ENCODE data around the gene PRR13. TPM values are rescaled to one million over a fixed set of nuclear protein-coding genes. Genes with fewer than 3 reads are reported as not detected.

Gene PRR13
- total and polyA plus RNA-seq, 2 of the 8 experiments (the other 6 are each of a cell fraction or from before 2014, with no cell fraction given), result 82.9 to 185 TPM

DNA sequence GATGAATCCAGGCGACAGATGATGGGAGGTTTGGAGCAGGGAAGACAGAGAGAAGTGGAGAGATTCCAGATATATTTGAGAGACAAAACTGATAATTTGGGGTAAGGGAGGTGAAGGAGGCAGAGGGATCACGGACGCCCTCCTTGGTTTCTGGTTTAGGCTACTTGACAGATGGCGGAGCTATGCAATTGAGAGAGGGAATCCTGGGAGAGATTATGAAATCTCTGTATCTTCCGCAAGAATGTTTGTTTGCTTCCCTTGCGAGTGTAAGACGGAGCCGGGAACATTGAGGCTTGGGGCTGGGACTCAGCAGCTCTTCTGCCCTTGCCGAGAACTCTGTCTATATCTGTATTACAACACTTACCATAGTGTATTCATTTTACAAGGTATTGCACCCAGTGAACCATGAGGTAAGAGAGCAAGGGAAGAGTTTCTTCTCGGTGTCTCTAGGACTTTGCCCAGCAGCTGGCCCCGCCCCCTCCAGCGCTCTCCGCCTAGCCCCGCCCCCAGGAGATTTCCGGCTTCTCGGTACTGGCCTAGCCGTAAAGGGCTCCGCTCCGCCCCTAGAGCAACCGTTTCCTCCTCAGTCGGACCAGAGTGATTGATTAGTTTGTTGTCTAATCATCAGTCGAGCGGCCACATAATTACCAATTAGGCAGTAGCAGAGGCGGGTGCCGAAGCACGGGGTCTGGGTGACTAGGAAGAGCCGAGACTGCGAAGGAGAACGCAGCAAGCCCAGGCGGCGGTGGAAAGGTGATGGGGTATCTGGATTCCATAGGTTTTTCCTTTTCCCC is at the start of gene PRR13 (continued):
- TF ChIP-seq, protein P1, sequence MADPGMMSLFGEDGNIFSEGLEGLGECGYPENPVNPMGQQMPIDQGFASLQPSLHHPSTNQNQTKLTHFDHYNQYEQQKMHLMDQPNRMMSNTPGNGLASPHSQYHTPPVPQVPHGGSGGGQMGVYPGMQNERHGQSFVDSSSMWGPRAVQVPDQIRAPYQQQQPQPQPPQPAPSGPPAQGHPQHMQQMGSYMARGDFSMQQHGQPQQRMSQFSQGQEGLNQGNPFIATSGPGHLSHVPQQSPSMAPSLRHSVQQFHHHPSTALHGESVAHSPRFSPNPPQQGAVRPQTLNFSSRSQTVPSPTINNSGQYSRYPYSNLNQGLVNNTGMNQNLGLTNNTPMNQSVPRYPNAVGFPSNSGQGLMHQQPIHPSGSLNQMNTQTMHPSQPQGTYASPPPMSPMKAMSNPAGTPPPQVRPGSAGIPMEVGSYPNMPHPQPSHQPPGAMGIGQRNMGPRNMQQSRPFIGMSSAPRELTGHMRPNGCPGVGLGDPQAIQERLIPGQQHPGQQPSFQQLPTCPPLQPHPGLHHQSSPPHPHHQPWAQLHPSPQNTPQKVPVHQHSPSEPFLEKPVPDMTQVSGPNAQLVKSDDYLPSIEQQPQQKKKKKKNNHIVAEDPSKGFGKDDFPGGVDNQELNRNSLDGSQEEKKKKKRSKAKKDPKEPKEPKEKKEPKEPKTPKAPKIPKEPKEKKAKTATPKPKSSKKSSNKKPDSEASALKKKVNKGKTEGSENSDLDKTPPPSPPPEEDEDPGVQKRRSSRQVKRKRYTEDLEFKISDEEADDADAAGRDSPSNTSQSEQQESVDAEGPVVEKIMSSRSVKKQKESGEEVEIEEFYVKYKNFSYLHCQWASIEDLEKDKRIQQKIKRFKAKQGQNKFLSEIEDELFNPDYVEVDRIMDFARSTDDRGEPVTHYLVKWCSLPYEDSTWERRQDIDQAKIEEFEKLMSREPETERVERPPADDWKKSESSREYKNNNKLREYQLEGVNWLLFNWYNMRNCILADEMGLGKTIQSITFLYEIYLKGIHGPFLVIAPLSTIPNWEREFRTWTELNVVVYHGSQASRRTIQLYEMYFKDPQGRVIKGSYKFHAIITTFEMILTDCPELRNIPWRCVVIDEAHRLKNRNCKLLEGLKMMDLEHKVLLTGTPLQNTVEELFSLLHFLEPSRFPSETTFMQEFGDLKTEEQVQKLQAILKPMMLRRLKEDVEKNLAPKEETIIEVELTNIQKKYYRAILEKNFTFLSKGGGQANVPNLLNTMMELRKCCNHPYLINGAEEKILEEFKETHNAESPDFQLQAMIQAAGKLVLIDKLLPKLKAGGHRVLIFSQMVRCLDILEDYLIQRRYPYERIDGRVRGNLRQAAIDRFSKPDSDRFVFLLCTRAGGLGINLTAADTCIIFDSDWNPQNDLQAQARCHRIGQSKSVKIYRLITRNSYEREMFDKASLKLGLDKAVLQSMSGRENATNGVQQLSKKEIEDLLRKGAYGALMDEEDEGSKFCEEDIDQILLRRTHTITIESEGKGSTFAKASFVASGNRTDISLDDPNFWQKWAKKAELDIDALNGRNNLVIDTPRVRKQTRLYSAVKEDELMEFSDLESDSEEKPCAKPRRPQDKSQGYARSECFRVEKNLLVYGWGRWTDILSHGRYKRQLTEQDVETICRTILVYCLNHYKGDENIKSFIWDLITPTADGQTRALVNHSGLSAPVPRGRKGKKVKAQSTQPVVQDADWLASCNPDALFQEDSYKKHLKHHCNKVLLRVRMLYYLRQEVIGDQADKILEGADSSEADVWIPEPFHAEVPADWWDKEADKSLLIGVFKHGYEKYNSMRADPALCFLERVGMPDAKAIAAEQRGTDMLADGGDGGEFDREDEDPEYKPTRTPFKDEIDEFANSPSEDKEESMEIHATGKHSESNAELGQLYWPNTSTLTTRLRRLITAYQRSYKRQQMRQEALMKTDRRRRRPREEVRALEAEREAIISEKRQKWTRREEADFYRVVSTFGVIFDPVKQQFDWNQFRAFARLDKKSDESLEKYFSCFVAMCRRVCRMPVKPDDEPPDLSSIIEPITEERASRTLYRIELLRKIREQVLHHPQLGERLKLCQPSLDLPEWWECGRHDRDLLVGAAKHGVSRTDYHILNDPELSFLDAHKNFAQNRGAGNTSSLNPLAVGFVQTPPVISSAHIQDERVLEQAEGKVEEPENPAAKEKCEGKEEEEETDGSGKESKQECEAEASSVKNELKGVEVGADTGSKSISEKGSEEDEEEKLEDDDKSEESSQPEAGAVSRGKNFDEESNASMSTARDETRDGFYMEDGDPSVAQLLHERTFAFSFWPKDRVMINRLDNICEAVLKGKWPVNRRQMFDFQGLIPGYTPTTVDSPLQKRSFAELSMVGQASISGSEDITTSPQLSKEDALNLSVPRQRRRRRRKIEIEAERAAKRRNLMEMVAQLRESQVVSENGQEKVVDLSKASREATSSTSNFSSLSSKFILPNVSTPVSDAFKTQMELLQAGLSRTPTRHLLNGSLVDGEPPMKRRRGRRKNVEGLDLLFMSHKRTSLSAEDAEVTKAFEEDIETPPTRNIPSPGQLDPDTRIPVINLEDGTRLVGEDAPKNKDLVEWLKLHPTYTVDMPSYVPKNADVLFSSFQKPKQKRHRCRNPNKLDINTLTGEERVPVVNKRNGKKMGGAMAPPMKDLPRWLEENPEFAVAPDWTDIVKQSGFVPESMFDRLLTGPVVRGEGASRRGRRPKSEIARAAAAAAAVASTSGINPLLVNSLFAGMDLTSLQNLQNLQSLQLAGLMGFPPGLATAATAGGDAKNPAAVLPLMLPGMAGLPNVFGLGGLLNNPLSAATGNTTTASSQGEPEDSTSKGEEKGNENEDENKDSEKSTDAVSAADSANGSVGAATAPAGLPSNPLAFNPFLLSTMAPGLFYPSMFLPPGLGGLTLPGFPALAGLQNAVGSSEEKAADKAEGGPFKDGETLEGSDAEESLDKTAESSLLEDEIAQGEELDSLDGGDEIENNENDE (IDR thresholded peaks at IDR 0.05; ENCODE audit: insufficient replicate concordance, low read length), result no peak
- TF ChIP-seq, protein P2, sequence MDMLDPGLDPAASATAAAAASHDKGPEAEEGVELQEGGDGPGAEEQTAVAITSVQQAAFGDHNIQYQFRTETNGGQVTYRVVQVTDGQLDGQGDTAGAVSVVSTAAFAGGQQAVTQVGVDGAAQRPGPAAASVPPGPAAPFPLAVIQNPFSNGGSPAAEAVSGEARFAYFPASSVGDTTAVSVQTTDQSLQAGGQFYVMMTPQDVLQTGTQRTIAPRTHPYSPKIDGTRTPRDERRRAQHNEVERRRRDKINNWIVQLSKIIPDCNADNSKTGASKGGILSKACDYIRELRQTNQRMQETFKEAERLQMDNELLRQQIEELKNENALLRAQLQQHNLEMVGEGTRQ (IDR thresholded peaks at IDR 0.05; ENCODE audit: low read length), result no peak
- TF ChIP-seq CEBPB (IDR thresholded peaks at IDR 0.05; ENCODE audit: low read depth, low read length), result peak; percentile 61
- TF ChIP-seq POLR2A (IDR thresholded peaks at IDR 0.05; ENCODE audit: control extremely low read depth in 1 of 2, low read depth in 2 of 2, low read length in 2 of 2), result peak; percentile 77 to 91
- no peak for TF ChIP-seq GABPA (IDR thresholded peaks at IDR 0.05; ENCODE audit: borderline replicate concordance, insufficient read depth, low read length)
- TF ChIP-seq CHD2 (IDR thresholded peaks at IDR 0.05; ENCODE audit: low read length), result peak; percentile 68
- TF ChIP-seq, protein P3, sequence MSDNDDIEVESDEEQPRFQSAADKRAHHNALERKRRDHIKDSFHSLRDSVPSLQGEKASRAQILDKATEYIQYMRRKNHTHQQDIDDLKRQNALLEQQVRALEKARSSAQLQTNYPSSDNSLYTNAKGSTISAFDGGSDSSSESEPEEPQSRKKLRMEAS (IDR thresholded peaks at IDR 0.05), result peak; percentile 66
- peak; percentile 93 for TF ChIP-seq SP1 (IDR thresholded peaks at IDR 0.05; ENCODE audit: low read depth, low read length)
- TF ChIP-seq EGR1 (IDR thresholded peaks at IDR 0.05; ENCODE audit: borderline replicate concordance, low read depth, low read length), result no peak
- peak; percentile 88 for TF ChIP-seq TBP (IDR thresholded peaks at IDR 0.05; ENCODE audit: low read depth, low read length)
